Stimulated activated CD8-positive, alpha-beta memory T cell treated with anti-CD3 and anti-CD28 coated beads, Interleukin-12 subunit alpha, Interleukin-12 subunit beta, amount 100 ng/mL, for 24 hours (primary cell): ENCODE results near the gene MRPL20.
"Not testable (repeated sequence)": the region's sequence is repeated elsewhere in the genome, so short reads cannot be mapped to it uniquely, and the experiment has no call there.

ENCODE experiments used
- DNase-seq: peaks from one replicate; pipeline ENCODE4 v3.0.0-alpha.2; 2020; ENCODE audit errors: extremely low read depth

Gene MRPL20

GRCh38 chr1:1425753-1426495 is 18.8 kb upstream of the MRPL20 start:
- no peak for DNase-seq

- DNase-seq, result no peak
These were observed 18.3 kb upstream of the MRPL20 start for GRCh38 chr1:1425426-1425752.

- DNase-seq, result no peak
These were observed 17.6 kb upstream of the MRPL20 start for GRCh38 chr1:1424707-1425106.

GRCh38 chr1:1423245-1423597 is 16.1 kb upstream of the MRPL20 start:
- DNase-seq, result no peak

- DNase-seq, result no peak
These were observed 15.6 kb upstream of the MRPL20 start for GRCh38 chr1:1422465-1423244.

GRCh38 chr1:1421907-1422464 is 14.9 kb upstream of the MRPL20 start:
- DNase-seq, result no peak

GRCh38 chr1:1421147-1421906 is 14.2 kb upstream of the MRPL20 start, which contains the start of gene ANKRD65:
Gene ANKRD65, minus strand, starts transcription at chr1:1421276. Its CDS starts 271 bp downstream, at chr1:1421005.
- DNase-seq, result no peak

- no peak for DNase-seq
These were observed 13.6 kb upstream of the MRPL20 start for GRCh38 chr1:1420654-1421141.

GRCh38 chr1:1419813-1420653 is 12.9 kb upstream of the MRPL20 start:
- DNase-seq, result no peak

- DNase-seq, result no peak
These were observed 12.3 kb upstream of the MRPL20 start for GRCh38 chr1:1419363-1419812.

GRCh38 chr1:1418464-1419362 is 11.6 kb upstream of the MRPL20 start:
- no peak for DNase-seq

GRCh38 chr1:1417825-1418463 is 10.9 kb upstream of the MRPL20 start:
- not testable (repeated sequence) for DNase-seq

GRCh38 chr1:1417396-1417795 is 10.3 kb upstream of the MRPL20 start:
- DNase-seq, result not testable (repeated sequence)

- DNase-seq, result no peak
These were observed 8.7 kb upstream of the MRPL20 start for GRCh38 chr1:1415751-1416150.

GRCh38 chr1:1412311-1412902 is 5.3 kb upstream of the MRPL20 start:
- DNase-seq, result not testable (repeated sequence)

- no peak for DNase-seq
These were observed 4.5 kb upstream of the MRPL20 start for GRCh38 chr1:1411626-1412025.

- DNase-seq, result not testable (repeated sequence)
These were observed 3.1 kb upstream of the MRPL20 start for GRCh38 chr1:1410238-1410637.

- DNase-seq, result no peak
These were observed 684 bp upstream of the MRPL20 start for GRCh38 chr1:1407636-1408318.
